ENCODE data around the gene ZNF728. TPM values are rescaled to one million over a fixed set of nuclear protein-coding genes. Genes with fewer than 3 reads are reported as not detected.

The ZNF728 gene
- 1 to 10 TPM; 3.3 to 4.6 (median 4.1) TPM for total RNA-seq

- peak; percentile 57 to 70 for TF ChIP-seq POLR2AphosphoS5 (IDR thresholded peaks at IDR 0.05)
- TF ChIP-seq POLR2A (IDR thresholded peaks at IDR 0.05; ENCODE audit: low read depth): no peak
- no peak for TF ChIP-seq EP300 (IDR thresholded peaks at IDR 0.05)
- TF ChIP-seq, protein P1, sequence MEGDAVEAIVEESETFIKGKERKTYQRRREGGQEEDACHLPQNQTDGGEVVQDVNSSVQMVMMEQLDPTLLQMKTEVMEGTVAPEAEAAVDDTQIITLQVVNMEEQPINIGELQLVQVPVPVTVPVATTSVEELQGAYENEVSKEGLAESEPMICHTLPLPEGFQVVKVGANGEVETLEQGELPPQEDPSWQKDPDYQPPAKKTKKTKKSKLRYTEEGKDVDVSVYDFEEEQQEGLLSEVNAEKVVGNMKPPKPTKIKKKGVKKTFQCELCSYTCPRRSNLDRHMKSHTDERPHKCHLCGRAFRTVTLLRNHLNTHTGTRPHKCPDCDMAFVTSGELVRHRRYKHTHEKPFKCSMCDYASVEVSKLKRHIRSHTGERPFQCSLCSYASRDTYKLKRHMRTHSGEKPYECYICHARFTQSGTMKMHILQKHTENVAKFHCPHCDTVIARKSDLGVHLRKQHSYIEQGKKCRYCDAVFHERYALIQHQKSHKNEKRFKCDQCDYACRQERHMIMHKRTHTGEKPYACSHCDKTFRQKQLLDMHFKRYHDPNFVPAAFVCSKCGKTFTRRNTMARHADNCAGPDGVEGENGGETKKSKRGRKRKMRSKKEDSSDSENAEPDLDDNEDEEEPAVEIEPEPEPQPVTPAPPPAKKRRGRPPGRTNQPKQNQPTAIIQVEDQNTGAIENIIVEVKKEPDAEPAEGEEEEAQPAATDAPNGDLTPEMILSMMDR (IDR thresholded peaks at IDR 0.05): no peak
- intact Hi-C loops (cut with DNase I): no loop called here
- Histone ChIP-seq H3K27me3 (no peaks in the 10 kb centered on the region), H3K4me3 (peak within 1 kb of the TSS; percentile 59 to 74 (median 64)), H3K9me3 (peaks cover 0 to 10% (median 4%) of the 10 kb centered on the region in 4 donors), H3K36me3 (no peaks in the 10 kb centered on the region), H3K27ac (replicated peaks in 1 of 4) (peak within 1 kb of the TSS; percentile 73 to 83 (median 79)), H3K4me1 (peaks cover 0 to 14% (median 10%) of the 10 kb centered on the region in 4 donors)
- DNase-seq (ENCODE audit: extremely low spot score): peak; percentile 94
- 8% methylated on average over 45 of the region's 46 CpGs for WGBS
Observed at GRCh38 chr19:23002690-23003422, at the start of gene ZNF728. Gene ZNF728 (minus strand): TSS chr19:23003176. CDS start chr19:23003030, 146 bp downstream.

GRCh38 chr19:23052349-23052748 is 49.4 kb upstream of the ZNF728 start:
- H3K4me1 ChIP-seq: no peaks in the 10 kb centered on the region
- H3K9me3 ChIP-seq: no peaks in the 10 kb centered on the region
- TF ChIP-seq EP300 (IDR thresholded peaks at IDR 0.05) (no peak), POLR2A (IDR thresholded peaks at IDR 0.05; ENCODE audit: low read depth) (no peak), POLR2AphosphoS5 (IDR thresholded peaks at IDR 0.05) (no peak)
- TF ChIP-seq, protein P1 (IDR thresholded peaks at IDR 0.05): no peak
- 40% methylated on average over 1 of the region's 1 CpG for WGBS
- H3K27me3 ChIP-seq: no peaks in the 10 kb centered on the region
- DNase-seq (ENCODE audit: extremely low spot score): no peak
- intact Hi-C loops (cut with DNase I): no loop called here
- no peak overlapping the region for H3K27ac ChIP-seq (replicated peaks in 1 of 4)
- no peaks in the 10 kb centered on the region for H3K36me3 ChIP-seq
- H3K4me3 ChIP-seq: no peak overlapping the region

- intact Hi-C loops (cut with DNase I): no loop called here
- Histone ChIP-seq H3K27ac (replicated peaks in 1 of 4) (no peak overlapping the region), H3K27me3 (no peaks in the 10 kb centered on the region), H3K4me1 (no peaks in the 10 kb centered on the region), H3K4me3 (no peak overlapping the region), H3K9me3 (no peaks in the 10 kb centered on the region), H3K36me3 (no peaks in the 10 kb centered on the region)
- DNase-seq (ENCODE audit: extremely low spot score): no peak
- WGBS: 97% methylated on average over 3 of the region's 4 CpGs
- TF ChIP-seq, protein P1 (IDR thresholded peaks at IDR 0.05): no peak
- TF ChIP-seq POLR2A (IDR thresholded peaks at IDR 0.05; ENCODE audit: low read depth) (no peak), EP300 (IDR thresholded peaks at IDR 0.05) (no peak), POLR2AphosphoS5 (IDR thresholded peaks at IDR 0.05) (no peak)
Observed at GRCh38 chr19:23049256-23049655, 46.3 kb upstream of the ZNF728 start.

GRCh38 chr19:23046743-23047142 is 43.8 kb upstream of the ZNF728 start:
- Histone ChIP-seq H3K36me3 (no peaks in the 10 kb centered on the region), H3K9me3 (no peaks in the 10 kb centered on the region), H3K4me3 (no peak overlapping the region), H3K27me3 (no peaks in the 10 kb centered on the region), H3K27ac (replicated peaks in 1 of 4) (no peak overlapping the region), H3K4me1 (no peaks in the 10 kb centered on the region)
- WGBS: 76% methylated on average over 6 of the region's 6 CpGs
- no peak for DNase-seq (ENCODE audit: extremely low spot score)
- TF ChIP-seq POLR2A (IDR thresholded peaks at IDR 0.05; ENCODE audit: low read depth) (no peak), POLR2AphosphoS5 (IDR thresholded peaks at IDR 0.05) (no peak), EP300 (IDR thresholded peaks at IDR 0.05) (no peak)
- TF ChIP-seq, protein P1 (IDR thresholded peaks at IDR 0.05): no peak
- intact Hi-C loops (cut with DNase I): no loop called here
